Muscle of arm (tissue), 12 donors: ENCODE data around the gene LRRC10B. TPM values are rescaled to one million over a fixed set of nuclear protein-coding genes. Genes with fewer than 3 reads are reported as not detected.
A peak's percentile ranks its signal among the peaks of the same experiment; 100 is the strongest.

Source experiments
- DNase-seq: peaks from one replicate; pipeline ENCODE4 v3.0.0-alpha.2; 2013
- polyA plus RNA-seq, 12 donors: library from polyadenylated mRNA; unstranded; fragments of 120-200 nt; gene quantifications; one replicate each; pipeline ENCODE4 v1.2.1, GENCODE V29; 2013; ENCODE audit not compliant: insufficient read length in 12 of 12

Gene LRRC10B
- polyA plus RNA-seq, 12 donors, result 0.11 to 0.34 (median 0.16) TPM; not detected in 4

- DNase-seq, result no peak
These were observed 22.4 kb upstream of the LRRC10B start for GRCh38 chr11:61486011-61486620.

GRCh38 chr11:61486779-61487178, 21.8 kb upstream of the LRRC10B start:
- no peak for DNase-seq

- no peak for DNase-seq
These were observed 21.1 kb upstream of the LRRC10B start for GRCh38 chr11:61487342-61488025.

GRCh38 chr11:61488651-61489291, 19.8 kb upstream of the LRRC10B start:
- DNase-seq, result peak; percentile 38

- no peak for DNase-seq
These were observed 18.5 kb upstream of the LRRC10B start for GRCh38 chr11:61489833-61490721.

GRCh38 chr11:61491736-61492395, 16.7 kb upstream of the LRRC10B start:
- DNase-seq, result no peak

GRCh38 chr11:61494381-61494961, 14.1 kb upstream of the LRRC10B start:
- no peak for DNase-seq

- no peak for DNase-seq
These were observed 12.5 kb upstream of the LRRC10B start for GRCh38 chr11:61495801-61496601.

GRCh38 chr11:61496602-61497400, 11.7 kb upstream of the LRRC10B start:
- no peak for DNase-seq

GRCh38 chr11:61497473-61497872, 11.1 kb upstream of the LRRC10B start:
- no peak for DNase-seq

- no peak for DNase-seq
These were observed 10.7 kb upstream of the LRRC10B start for GRCh38 chr11:61497876-61498275.

- no peak for DNase-seq
These were observed 9.7 kb upstream of the LRRC10B start for GRCh38 chr11:61498767-61499341.

GRCh38 chr11:61499816-61500491, 8.6 kb upstream of the LRRC10B start:
- no peak for DNase-seq

GRCh38 chr11:61502522-61502921, 6.0 kb upstream of the LRRC10B start:
- no peak for DNase-seq

GRCh38 chr11:61503135-61503770, 5.3 kb upstream of the LRRC10B start:
- DNase-seq, result no peak

- no peak for DNase-seq
These were observed 3.4 kb upstream of the LRRC10B start for GRCh38 chr11:61505106-61505505.

- DNase-seq, result no peak
These were observed 2.9 kb upstream of the LRRC10B start for GRCh38 chr11:61505640-61506155.
